ENCODE measurements around the gene CEP76. TPM values are rescaled to one million over a fixed set of nuclear protein-coding genes. Genes with fewer than 3 reads are reported as not detected.

CEP76 gene
- total and polyA plus RNA-seq, 2 donors (not counting 3 experiments of a cell fraction or from before 2014, with no cell fraction given): 5.8 to 8.6 TPM

GRCh38 chr18:12726774-12727550 is 24.4 kb upstream of the CEP76 start:
- Histone ChIP-seq H4K20me1 (replicated peaks; ENCODE audit: control insufficient read depth, extremely low read depth, insufficient read depth, low read length) (no peaks in the 10 kb centered on the region), H2AFZ (ENCODE audit: low read depth, low read length) (no peak overlapping the region), H3K9me1 (replicated peaks; ENCODE audit: control insufficient read depth, extremely low read depth, insufficient read depth, low read length) (no peaks in the 10 kb centered on the region), H3K79me2 (ENCODE audit: control insufficient read depth, insufficient read depth, low read length) (no peaks in the 10 kb centered on the region), H3K27ac (ENCODE audit: insufficient read depth, low read depth, low read length) (no peak overlapping the region), H3K9ac (replicated peaks; ENCODE audit: extremely low read depth, insufficient read depth, low read length) (no peak overlapping the region), H3K4me3 (replicated peaks in 1 of 3; ENCODE audit: insufficient read depth in 1 of 3, low read depth in 1 of 3, low read length in 3 of 3) (no peak overlapping the region), H3K27me3 (ENCODE audit: control insufficient read depth in 2 of 2, insufficient read depth in 2 of 2, low read length in 2 of 2) (no peaks in the 10 kb centered on the region), H3K4me2 (ENCODE audit: insufficient read depth, low read length) (no peak overlapping the region), H3K4me1 (ENCODE audit: control insufficient read depth, extremely low read depth, insufficient read depth, low read length) (no peaks in the 10 kb centered on the region), H3K36me3 (ENCODE audit: control insufficient read depth in 2 of 2, extremely low read depth in 1 of 2, insufficient read depth in 2 of 2, low read length in 2 of 2) (peaks cover 7 to 8% of the 10 kb centered on the region in 2 experiments), H3K9me3 (replicated peaks; ENCODE audit: control insufficient read depth, insufficient read depth, low read length) (no peaks in the 10 kb centered on the region)
- no TSS peak for BruUV-seq (replicated peaks)
- DNase-seq (ENCODE audit: low read depth, low spot score) (peak; percentile 81), FAIRE-seq (peak; percentile 86)
- dilution Hi-C loops (cut with MboI; ENCODE audit: extremely low pct_ligation_motif_present, low sequenced_read_pairs): no loop called here
- peak; percentile 76 to 80 for TF ChIP-seq CTCF (IDR thresholded peaks at IDR 0.05; ENCODE audit: extremely low read depth in 1 of 2, insufficient read depth in 1 of 2, low read depth in 1 of 2, low read length in 2 of 2)
- TF ChIP-seq POLR2AphosphoS5 (IDR thresholded peaks at IDR 0.05; ENCODE audit: insufficient read depth, low read depth, low read length): no peak
- ChIA-PET POLR2A (no interaction called here), CTCF (interaction anchor here (0.8 to 7.9 kb wide), 15 partner anchors 11 to 433 kb away, joined by 3 to 124 read pairs (median 3); partner anchors contain the start of gene PTPN2)
- intact Hi-C loops (cut with micrococcal nuclease): loop anchor here (1.0 to 5.0 kb wide), 5 partner anchors 167 to 905 kb away; no protein-coding TSS in a partner anchor

GRCh38 chr18:12726331-12726730 is 23.8 kb upstream of the CEP76 start:
- H3K4me3 ChIP-seq (replicated peaks in 1 of 3; ENCODE audit: insufficient read depth in 1 of 3, low read depth in 1 of 3, low read length in 3 of 3): no peak overlapping the region
- H3K4me2 ChIP-seq (ENCODE audit: insufficient read depth, low read length): no peak overlapping the region
- H3K4me1 ChIP-seq (ENCODE audit: control insufficient read depth, extremely low read depth, insufficient read depth, low read length): no peaks in the 10 kb centered on the region
- no peaks in the 10 kb centered on the region for H3K9me1 ChIP-seq (replicated peaks; ENCODE audit: control insufficient read depth, extremely low read depth, insufficient read depth, low read length)
- H3K9me3 ChIP-seq (replicated peaks; ENCODE audit: control insufficient read depth, insufficient read depth, low read length): no peaks in the 10 kb centered on the region
- H3K79me2 ChIP-seq (ENCODE audit: control insufficient read depth, insufficient read depth, low read length): no peaks in the 10 kb centered on the region
- no peak overlapping the region for H3K9ac ChIP-seq (replicated peaks; ENCODE audit: extremely low read depth, insufficient read depth, low read length)
- ChIA-PET POLR2A (no interaction called here), CTCF (interaction anchor here (0.9 to 7.9 kb wide), 12 partner anchors 13 to 433 kb away, joined by 3 to 124 read pairs (median 4); partner anchors contain the start of gene PTPN2)
- no peak overlapping the region for H3K27ac ChIP-seq (ENCODE audit: insufficient read depth, low read depth, low read length)
- no peak overlapping the region for H2AFZ ChIP-seq (ENCODE audit: low read depth, low read length)
- DNase-seq (ENCODE audit: low read depth, low spot score): no peak
- H4K20me1 ChIP-seq (replicated peaks; ENCODE audit: control insufficient read depth, extremely low read depth, insufficient read depth, low read length): no peaks in the 10 kb centered on the region
- H3K27me3 ChIP-seq (ENCODE audit: control insufficient read depth in 2 of 2, insufficient read depth in 2 of 2, low read length in 2 of 2): no peaks in the 10 kb centered on the region
- BruUV-seq (replicated peaks): no TSS peak
- no peak for FAIRE-seq
- TF ChIP-seq MAX (IDR thresholded peaks at IDR 0.05; ENCODE audit: insufficient read depth, insufficient read length) (no peak), EZH2 (IDR thresholded peaks at IDR 0.05; ENCODE audit: borderline replicate concordance, low read depth, low read length, severe bottlenecking) (no peak), POLR2A (IDR thresholded peaks at IDR 0.05; ENCODE audit: low read depth, low read length) (no peak), GATA2 (IDR thresholded peaks at IDR 0.05; ENCODE audit: insufficient read depth, insufficient read length, low read depth, low read length) (no peak), FOS (IDR thresholded peaks at IDR 0.05; ENCODE audit: borderline replicate concordance, insufficient read depth, low read length) (no peak), POLR2AphosphoS5 (IDR thresholded peaks at IDR 0.05; ENCODE audit: insufficient read depth, low read depth, low read length) (no peak), MYC (IDR thresholded peaks at IDR 0.05; ENCODE audit: low read depth, low read length) (no peak), JUN (IDR thresholded peaks at IDR 0.05; ENCODE audit: borderline replicate concordance, insufficient read depth, insufficient read length, low read depth) (no peak), CTCF (IDR thresholded peaks at IDR 0.05; ENCODE audit: extremely low read depth in 1 of 2, insufficient read depth in 1 of 2, low read depth in 1 of 2, low read length in 2 of 2) (no peak)
- H3K36me3 ChIP-seq (ENCODE audit: control insufficient read depth in 2 of 2, extremely low read depth in 1 of 2, insufficient read depth in 2 of 2, low read length in 2 of 2): peaks cover 7 to 8% of the 10 kb centered on the region in 2 experiments
- intact Hi-C loops (cut with micrococcal nuclease) (loop anchor here (2.0 to 5.0 kb wide), 2 partner anchors 432 to 906 kb away; no protein-coding TSS in a partner anchor), dilution Hi-C loops (cut with MboI; ENCODE audit: extremely low pct_ligation_motif_present, low sequenced_read_pairs) (no loop called here)

All from endothelial cell of umbilical vein (primary cell).